Peyer's patch (tissue), 4 donors: ENCODE data around the gene SFTPB. TPM values are rescaled to one million over a fixed set of nuclear protein-coding genes. Genes with fewer than 3 reads are reported as not detected.
"Not testable (repeated sequence)": the region's sequence is repeated elsewhere in the genome, so short reads cannot be mapped to it uniquely, and the experiment has no call there.

Source experiments
- DNase-seq, 3 donors: peaks; one replicate each; pipeline ENCODE4 v3.0.0-alpha.2; 2017 to 2019
- H3K27ac ChIP-seq, 4 donors: fragments of 200-600 bp; sonication (generic); one replicate each; pipeline ENCODE4 v1.5.1; 2016 to 2019
- H3K27me3 ChIP-seq, 2 donors: fragments of 200-600 bp; sonication (generic); one replicate each; pipeline ENCODE4 v1.5.1; 2019
- H3K36me3 ChIP-seq, 3 donors: fragments of 200-600 bp; sonication (generic); one replicate each; pipeline ENCODE4 v1.5.1; 2016 to 2019
- H3K4me1 ChIP-seq, 4 donors: fragments of 200-600 bp; sonication (generic); one replicate each; pipeline ENCODE4 v1.5.1; 2016 to 2019
- H3K4me3 ChIP-seq, 4 donors: fragments of 200-600 bp; sonication (generic); 1 replicate in 3 of 4; 2 replicates in 1 of 4; pipeline ENCODE4 v1.5.1; 2016 to 2019; ENCODE audit warnings: mild to moderate bottlenecking in 1 of 4
- H3K9me3 ChIP-seq, 4 donors: fragments of 200-600 bp; sonication (generic); one replicate each; pipeline ENCODE4 v1.5.1; 2016 to 2019; ENCODE audit warnings: mild to moderate bottlenecking in 1 of 4
- POLR2A ChIP-seq, 2 donors: fragments of 450-650 bp; IDR thresholded peaks; one replicate each; pipeline ENCODE4 v1.5.1; 2017; ENCODE audit warnings: antibody characterized with exemption in 2 of 2, mild to moderate bottlenecking in 2 of 2, moderate library complexity in 2 of 2
- total RNA-seq, 4 donors: library from RNA; depleted of rRNA; stranded (reverse); fragments of >200 nt; gene quantifications; one replicate each; pipeline ENCODE4 v1.1.0, GENCODE V29; 2016
- TF ChIP-seq, protein P1 (sequence below), 6 experiments: fragments of 450-650 bp in 4 of 6; fragments of 200-600 bp in 2 of 6; sonication (generic) in 1 of 6; IDR thresholded peaks; one replicate each; pipeline ENCODE4 v1.5.1; 2017 to 2019; ENCODE audit warnings: antibody characterized with exemption in 6 of 6, mild to moderate bottlenecking in 3 of 6, moderate library complexity in 1 of 6

SFTPB gene
- total RNA-seq, 4 donors from 2014 or later = 1.7 TPM; not detected in 3

GRCh38 chr2:85662899-85663593, 5.0 kb downstream of the SFTPB start:
- H3K27me3 ChIP-seq = no peaks in the 10 kb centered on the region
- H3K36me3 ChIP-seq = peaks cover 0 to 4% (median 0%) of the 10 kb centered on the region in 3 donors
- no peak overlapping the region for H3K27ac ChIP-seq
- H3K4me3 ChIP-seq = no peak overlapping the region
- no peak for DNase-seq
- TF ChIP-seq, protein P1, sequence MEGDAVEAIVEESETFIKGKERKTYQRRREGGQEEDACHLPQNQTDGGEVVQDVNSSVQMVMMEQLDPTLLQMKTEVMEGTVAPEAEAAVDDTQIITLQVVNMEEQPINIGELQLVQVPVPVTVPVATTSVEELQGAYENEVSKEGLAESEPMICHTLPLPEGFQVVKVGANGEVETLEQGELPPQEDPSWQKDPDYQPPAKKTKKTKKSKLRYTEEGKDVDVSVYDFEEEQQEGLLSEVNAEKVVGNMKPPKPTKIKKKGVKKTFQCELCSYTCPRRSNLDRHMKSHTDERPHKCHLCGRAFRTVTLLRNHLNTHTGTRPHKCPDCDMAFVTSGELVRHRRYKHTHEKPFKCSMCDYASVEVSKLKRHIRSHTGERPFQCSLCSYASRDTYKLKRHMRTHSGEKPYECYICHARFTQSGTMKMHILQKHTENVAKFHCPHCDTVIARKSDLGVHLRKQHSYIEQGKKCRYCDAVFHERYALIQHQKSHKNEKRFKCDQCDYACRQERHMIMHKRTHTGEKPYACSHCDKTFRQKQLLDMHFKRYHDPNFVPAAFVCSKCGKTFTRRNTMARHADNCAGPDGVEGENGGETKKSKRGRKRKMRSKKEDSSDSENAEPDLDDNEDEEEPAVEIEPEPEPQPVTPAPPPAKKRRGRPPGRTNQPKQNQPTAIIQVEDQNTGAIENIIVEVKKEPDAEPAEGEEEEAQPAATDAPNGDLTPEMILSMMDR (IDR thresholded peaks at IDR 0.05) = no peak
- TF ChIP-seq POLR2A (IDR thresholded peaks at IDR 0.05) = no peak
- no peaks in the 10 kb centered on the region for H3K9me3 ChIP-seq
- no peaks in the 10 kb centered on the region for H3K4me1 ChIP-seq

GRCh38 chr2:85661139-85661858, 6.7 kb downstream of the SFTPB start:
- Histone ChIP-seq H3K9me3 (no peaks in the 10 kb centered on the region), H3K27me3 (no peaks in the 10 kb centered on the region), H3K27ac (peak overlapping the region in 2 of 4 donors; percentile 17 to 50), H3K36me3 (peaks cover 0 to 4% (median 0%) of the 10 kb centered on the region in 3 donors), H3K4me1 (no peaks in the 10 kb centered on the region), H3K4me3 (no peak overlapping the region)
- no peak for TF ChIP-seq POLR2A (IDR thresholded peaks at IDR 0.05)
- TF ChIP-seq, protein P1 (IDR thresholded peaks at IDR 0.05) = no peak
- no peak for DNase-seq

DNA sequence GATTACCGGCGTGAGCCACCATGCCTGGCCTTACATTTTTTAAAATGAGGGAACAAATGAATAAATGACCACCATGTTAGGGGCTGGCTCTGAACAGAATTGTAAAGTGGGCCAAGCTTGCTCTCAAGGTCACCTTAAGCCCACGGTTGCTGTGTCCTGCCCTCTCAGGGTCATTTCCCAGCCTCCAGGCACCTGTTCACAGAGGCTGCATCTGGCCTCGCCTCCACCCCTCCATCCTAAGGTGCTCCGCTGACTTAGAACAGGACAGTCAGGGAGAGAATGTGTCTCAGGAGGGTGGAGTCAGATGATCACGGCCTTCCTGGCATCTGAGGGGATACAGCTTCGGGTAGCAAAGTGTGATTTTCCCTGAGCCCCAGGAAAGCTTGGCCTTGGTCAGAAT, 7.3 kb downstream of the SFTPB start:
- H3K36me3 ChIP-seq = peaks cover 0 to 8% (median 0%) of the 10 kb centered on the region in 3 donors
- H3K27ac ChIP-seq = no peak overlapping the region
- no peaks in the 10 kb centered on the region for H3K27me3 ChIP-seq
- DNase-seq = no peak
- H3K4me3 ChIP-seq = no peak overlapping the region
- TF ChIP-seq, protein P1 (IDR thresholded peaks at IDR 0.05) = no peak
- TF ChIP-seq POLR2A (IDR thresholded peaks at IDR 0.05) = no peak
- no peaks in the 10 kb centered on the region for H3K4me1 ChIP-seq
- H3K9me3 ChIP-seq = no peaks in the 10 kb centered on the region

GRCh38 chr2:85660301-85660700, 7.7 kb downstream of the SFTPB start:
- not testable (repeated sequence) for H3K4me3 ChIP-seq, H3K27me3 ChIP-seq, H3K9me3 ChIP-seq, DNase-seq, H3K27ac ChIP-seq, H3K4me1 ChIP-seq, H3K36me3 ChIP-seq

DNA sequence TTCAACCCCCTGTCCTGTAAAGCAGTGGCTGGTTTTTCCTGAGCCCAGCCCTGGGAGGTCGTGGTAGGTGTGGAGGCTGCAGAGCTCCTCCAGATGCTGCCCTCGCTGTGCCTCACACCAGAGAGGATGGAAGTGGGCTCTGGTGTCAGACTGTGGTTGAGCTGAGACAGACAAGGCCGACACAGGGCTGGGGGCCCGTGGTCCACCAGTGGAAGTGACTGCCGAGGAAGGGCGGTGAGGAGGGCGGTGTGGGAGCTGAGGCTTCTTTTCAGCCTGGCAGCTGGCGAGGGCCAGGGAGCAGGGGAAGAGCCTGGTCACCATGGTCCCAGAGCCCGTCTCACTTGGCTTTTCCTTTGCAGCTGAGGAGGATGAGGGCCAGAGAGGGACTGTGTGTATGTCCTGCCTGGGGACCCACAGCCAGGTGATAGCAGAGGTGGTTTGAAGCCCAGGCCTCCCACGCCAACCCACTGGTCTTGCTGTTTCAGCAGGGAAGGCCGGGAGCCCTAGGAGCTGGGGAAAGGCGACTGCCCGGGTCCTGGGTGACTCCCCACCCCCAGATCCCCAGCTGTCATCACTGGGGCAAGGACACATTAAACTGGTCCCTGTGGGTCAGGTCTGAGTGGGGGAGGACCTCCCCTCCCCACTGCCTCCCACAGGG, 8.5 kb downstream of the SFTPB start:
- H3K9me3 ChIP-seq = no peaks in the 10 kb centered on the region
- H3K27ac ChIP-seq = no peak overlapping the region

DNA sequence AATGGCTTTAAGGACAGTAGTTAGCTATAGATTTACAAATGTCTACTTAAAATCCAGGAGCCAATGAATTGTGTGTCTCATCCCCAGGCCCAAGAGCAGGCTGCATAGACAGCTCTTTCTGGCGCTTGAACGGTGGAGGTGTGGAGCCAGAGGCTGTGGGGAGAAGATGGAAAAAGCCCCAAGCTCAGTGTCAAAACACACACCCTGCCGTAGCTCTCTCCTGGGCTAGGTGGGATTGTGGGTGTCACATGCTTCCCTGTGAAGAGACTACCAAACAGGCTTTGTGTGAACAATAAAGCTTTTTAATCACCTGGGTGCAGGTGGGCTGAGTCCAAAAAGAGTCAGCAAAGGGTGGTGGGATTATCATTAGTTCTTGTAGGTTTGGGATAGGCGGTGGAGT, 10.6 kb downstream of the SFTPB start:
- not testable (repeated sequence) for H3K9me3 ChIP-seq, H3K27ac ChIP-seq, H3K4me3 ChIP-seq, DNase-seq, H3K4me1 ChIP-seq, H3K27me3 ChIP-seq
- peaks cover 0 to 29% (median 0%) of the 10 kb centered on the region in 3 donors for H3K36me3 ChIP-seq

More for the DNA sequence above, 8.5 kb downstream of the SFTPB start:
- TF ChIP-seq, protein P1 (IDR thresholded peaks at IDR 0.05) = no peak
- Histone ChIP-seq H3K27me3 (no peaks in the 10 kb centered on the region), H3K36me3 (peaks cover 0 to 15% (median 0%) of the 10 kb centered on the region in 3 donors), H3K4me1 (no peaks in the 10 kb centered on the region), H3K4me3 (no peak overlapping the region)
- DNase-seq = no peak
